GM12878 (cell line): ENCODE measurements around the gene HERPUD2.

Experiments used
- ESRRA ChIP-seq: IDR thresholded peaks from 2 replicates; pipeline ENCODE4 v1.6.1; 2012; ENCODE audit warnings: mild to moderate bottlenecking, low read length, improper control_type of control experiment
- RAD21 ChIP-seq: IDR thresholded peaks from 2 replicates; pipeline ENCODE4 v1.6.1; 2011; ENCODE audit warnings: mild to moderate bottlenecking, low read depth, low read length, moderate library complexity; ENCODE audit not compliant: insufficient read depth
- SMC3 ChIP-seq: IDR thresholded peaks from 2 replicates; pipeline ENCODE4 v1.6.1; 2011; ENCODE audit warnings: low read length, improper control_type of control experiment, borderline replicate concordance
- TF ChIP-seq, protein P1 (sequence below), 3 experiments: IDR thresholded peaks in 2 of 3; conservative IDR thresholded peaks in 1 of 3; 2 replicates each; pipeline ENCODE4 v1.5.1; 2011; ENCODE audit warnings: low read depth in 3 of 3, low read length in 3 of 3, mild to moderate bottlenecking in 3 of 3, control low read depth in 2 of 3, moderate library complexity in 2 of 3, inconsistent platforms in 1 of 3, mixed read lengths in 1 of 3; ENCODE audit not compliant: control insufficient read depth in 2 of 3, insufficient read depth in 1 of 3; ENCODE audit errors: extremely low read depth in 1 of 3

- no peak for TF ChIP-seq SMC3
- no peak for TF ChIP-seq ESRRA
- no peak for TF ChIP-seq RAD21
- TF ChIP-seq, protein P1, sequence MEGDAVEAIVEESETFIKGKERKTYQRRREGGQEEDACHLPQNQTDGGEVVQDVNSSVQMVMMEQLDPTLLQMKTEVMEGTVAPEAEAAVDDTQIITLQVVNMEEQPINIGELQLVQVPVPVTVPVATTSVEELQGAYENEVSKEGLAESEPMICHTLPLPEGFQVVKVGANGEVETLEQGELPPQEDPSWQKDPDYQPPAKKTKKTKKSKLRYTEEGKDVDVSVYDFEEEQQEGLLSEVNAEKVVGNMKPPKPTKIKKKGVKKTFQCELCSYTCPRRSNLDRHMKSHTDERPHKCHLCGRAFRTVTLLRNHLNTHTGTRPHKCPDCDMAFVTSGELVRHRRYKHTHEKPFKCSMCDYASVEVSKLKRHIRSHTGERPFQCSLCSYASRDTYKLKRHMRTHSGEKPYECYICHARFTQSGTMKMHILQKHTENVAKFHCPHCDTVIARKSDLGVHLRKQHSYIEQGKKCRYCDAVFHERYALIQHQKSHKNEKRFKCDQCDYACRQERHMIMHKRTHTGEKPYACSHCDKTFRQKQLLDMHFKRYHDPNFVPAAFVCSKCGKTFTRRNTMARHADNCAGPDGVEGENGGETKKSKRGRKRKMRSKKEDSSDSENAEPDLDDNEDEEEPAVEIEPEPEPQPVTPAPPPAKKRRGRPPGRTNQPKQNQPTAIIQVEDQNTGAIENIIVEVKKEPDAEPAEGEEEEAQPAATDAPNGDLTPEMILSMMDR (IDR thresholded peaks at IDR 0.05 in 2 of 3, conservative IDR thresholded peaks at IDR 0.05 in 1 of 3; ENCODE audit: control insufficient read depth in 2 of 3, extremely low read depth in 1 of 3, insufficient read depth in 1 of 3, low read depth in 3 of 3, low read length in 3 of 3) = no peak
These were observed 44.2 kb downstream of the HERPUD2 start for GRCh38 chr7:35650751-35651150.
